Lower leg skin (tissue), 3 donors: ENCODE measurements around the gene SDHAF1.

Experiments used
- CTCF ChIP-seq, 3 donors: fragments of 450-650 bp; IDR thresholded peaks; one replicate each; pipeline ENCODE4 v1.5.1; 2016; ENCODE audit warnings: antibody characterized with exemption in 3 of 3, mild to moderate bottlenecking in 3 of 3, moderate library complexity in 2 of 3
- POLR2A ChIP-seq, 2 donors: fragments of 450-650 bp; IDR thresholded peaks; one replicate each; pipeline ENCODE4 v1.6.1; 2016 to 2017; ENCODE audit warnings: antibody characterized with exemption in 2 of 2, mild to moderate bottlenecking in 1 of 2, moderate library complexity in 1 of 2

GRCh38 chr19:36003284-36003683, 8.3 kb downstream of the SDHAF1 start:
- TF ChIP-seq CTCF (IDR thresholded peaks at IDR 0.05) (no peak), POLR2A (IDR thresholded peaks at IDR 0.05) (no peak)
